Gastrocnemius medialis (tissue), 4 donors: ENCODE results near the gene FBLN2. TPM values are rescaled to one million over a fixed set of nuclear protein-coding genes. Genes with fewer than 3 reads are reported as not detected.

ENCODE experiments used
- ATAC-seq, 2 donors: fragments of 150-250 bp; one replicate each; pipeline ENCODE4 v1.9.1; 2016
- DNase-seq, 2 donors: peaks; one replicate each; pipeline ENCODE4 v3.0.0-alpha.2; 2019
- H3K27ac ChIP-seq, 4 donors: fragments of 200-600 bp; sonication (generic); 1 replicate in 1 of 4; 2 replicates in 3 of 4; pipeline ENCODE4 v1.5.1; 2016 to 2018; ENCODE audit warnings: mild to moderate bottlenecking in 2 of 4, moderate library complexity in 1 of 4
- H3K27me3 ChIP-seq, 3 donors: fragments of 200-600 bp; sonication (generic) in 2 of 3; 1 replicate in 1 of 3; 2 replicates in 2 of 3; pipeline versions ENCODE4 v1.5.1 to v1.6.0; 2016 to 2019; ENCODE audit warnings: mild to moderate bottlenecking in 1 of 3, moderate library complexity in 1 of 3
- H3K36me3 ChIP-seq, 2 donors: fragments of 200-600 bp; sonication (generic) in 1 of 2; one replicate each; pipeline ENCODE4 v1.5.1; 2017 to 2018
- H3K4me1 ChIP-seq, 2 donors: fragments of 200-600 bp; sonication (generic) in 1 of 2; one replicate each; pipeline ENCODE4 v1.5.1; 2016 to 2017; ENCODE audit warnings: mild to moderate bottlenecking in 2 of 2
- H3K4me3 ChIP-seq, 4 donors: fragments of 200-600 bp; sonication (generic) in 3 of 4; 1 replicate in 1 of 4; 2 replicates in 3 of 4; pipeline ENCODE4 v1.5.1; 2016 to 2019; ENCODE audit warnings: mild to moderate bottlenecking in 2 of 4
- H3K9me3 ChIP-seq, 3 donors: fragments of 200-600 bp; sonication (generic) in 2 of 3; 1 replicate in 1 of 3; 2 replicates in 2 of 3; pipeline ENCODE4 v1.5.1; 2016 to 2019
- CTCF ChIP-seq, 5 experiments: fragments of 450-650 bp in 3 of 5; fragments of 200-600 bp in 2 of 5; sonication (generic) in 2 of 5; IDR thresholded peaks in 4 of 5; conservative IDR thresholded peaks in 1 of 5; 1 replicate in 4 of 5; 2 replicates in 1 of 5; pipeline ENCODE4 v1.5.1; 2016 to 2019; ENCODE audit warnings: antibody characterized with exemption in 5 of 5, mild to moderate bottlenecking in 3 of 5, moderate library complexity in 3 of 5
- POLR2A ChIP-seq, 2 donors: fragments of 450-650 bp; IDR thresholded peaks; one replicate each; pipeline ENCODE4 v1.6.1; 2017; ENCODE audit warnings: antibody characterized with exemption in 2 of 2, mild to moderate bottlenecking in 2 of 2, moderate library complexity in 2 of 2
- in situ Hi-C, 4 donors: fragments of 200-750 bp; cut with MboI; loops; one replicate each; pipeline versions ENCODE4 v1.15.0 to v1.8.0; 2017; ENCODE audit warnings: low sequenced_read_pairs in 4 of 4
- intact Hi-C: fragments of 100-400 bp; cut with DNase I; formaldehyde crosslinking; loops from one replicate; pipeline ENCODE4 v1.15.1; 2023; ENCODE audit warnings: low total_unique reads
- total RNA-seq, 4 donors: library from RNA; depleted of rRNA; stranded (reverse); fragments of >200 nt; gene quantifications; one replicate each; pipeline versions ENCODE4 v1.1.0 to v1.2.3, GENCODE V29; 2016

FBLN2 gene
- total RNA-seq, 4 donors from 2014 or later: 28.9 to 45.7 (median 34.0) TPM

- Histone ChIP-seq H3K36me3 (no peaks in the 10 kb centered on the region), H3K27me3 (peaks cover 0 to 11% (median 4%) of the 10 kb centered on the region in 3 donors), H3K9me3 (no peaks in the 10 kb centered on the region), H3K27ac (no peak overlapping the region), H3K4me3 (no peak overlapping the region), H3K4me1 (no peaks in the 10 kb centered on the region)
- in situ Hi-C loops (loop anchor here in 2 of 4 donors (25.0 kb wide), 1 partner anchor 549 kb away; no protein-coding TSS in a partner anchor), intact Hi-C loops (no loop called here)
- no peak for DNase-seq
- TF ChIP-seq POLR2A (IDR thresholded peaks at IDR 0.05) (no peak), CTCF (IDR thresholded peaks at IDR 0.05 in 4 of 5, conservative IDR thresholded peaks at IDR 0.05 in 1 of 5) (no peak)
- ATAC-seq: no peak
These were observed 87.3 kb downstream of the FBLN2 start for GRCh38 chr3:13636186-13636585.

GRCh38 chr3:13636874-13637273 is 87.9 kb downstream of the FBLN2 start:
- intact Hi-C loops: no loop called here
- H3K27me3 ChIP-seq: peaks cover 0 to 11% (median 4%) of the 10 kb centered on the region in 3 donors
- no peaks in the 10 kb centered on the region for H3K9me3 ChIP-seq
- in situ Hi-C loops: loop anchor here in 2 of 4 donors (25.0 kb wide), 1 partner anchor 550 kb away; no protein-coding TSS in a partner anchor
- TF ChIP-seq CTCF (IDR thresholded peaks at IDR 0.05 in 4 of 5, conservative IDR thresholded peaks at IDR 0.05 in 1 of 5): no peak
- TF ChIP-seq POLR2A (IDR thresholded peaks at IDR 0.05): no peak
- H3K4me1 ChIP-seq: no peaks in the 10 kb centered on the region
- DNase-seq (no peak), ATAC-seq (no peak)
- H3K27ac ChIP-seq: no peak overlapping the region
- no peaks in the 10 kb centered on the region for H3K36me3 ChIP-seq
- no peak overlapping the region for H3K4me3 ChIP-seq

GRCh38 chr3:13637311-13637891 is 88.5 kb downstream of the FBLN2 start:
- ATAC-seq: no peak
- Histone ChIP-seq H3K4me1 (no peaks in the 10 kb centered on the region), H3K27me3 (peaks cover 0 to 11% (median 4%) of the 10 kb centered on the region in 3 donors), H3K4me3 (no peak overlapping the region), H3K27ac (no peak overlapping the region), H3K9me3 (no peaks in the 10 kb centered on the region), H3K36me3 (no peaks in the 10 kb centered on the region)
- TF ChIP-seq POLR2A (IDR thresholded peaks at IDR 0.05) (no peak), CTCF (IDR thresholded peaks at IDR 0.05 in 4 of 5, conservative IDR thresholded peaks at IDR 0.05 in 1 of 5) (no peak)
- no peak for DNase-seq
- intact Hi-C loops (no loop called here), in situ Hi-C loops (loop anchor here in 2 of 4 donors (25.0 kb wide), 1 partner anchor 550 kb away; no protein-coding TSS in a partner anchor)

GRCh38 chr3:13637953-13638352 is 89.0 kb downstream of the FBLN2 start:
- no peaks in the 10 kb centered on the region for H3K36me3 ChIP-seq
- DNase-seq (no peak), ATAC-seq (no peak)
- intact Hi-C loops (no loop called here), in situ Hi-C loops (loop anchor here in 2 of 4 donors (25.0 kb wide), 1 partner anchor 551 kb away; no protein-coding TSS in a partner anchor)
- no peaks in the 10 kb centered on the region for H3K9me3 ChIP-seq
- TF ChIP-seq POLR2A (IDR thresholded peaks at IDR 0.05) (no peak), CTCF (IDR thresholded peaks at IDR 0.05 in 4 of 5, conservative IDR thresholded peaks at IDR 0.05 in 1 of 5) (no peak)
- no peak overlapping the region for H3K4me3 ChIP-seq
- no peaks in the 10 kb centered on the region for H3K4me1 ChIP-seq
- no peak overlapping the region for H3K27ac ChIP-seq
- peaks cover 0 to 11% (median 4%) of the 10 kb centered on the region in 3 donors for H3K27me3 ChIP-seq
